ENCODE data around the gene SLC38A1. TPM values are rescaled to one million over a fixed set of nuclear protein-coding genes. Genes with fewer than 3 reads are reported as not detected.

The SLC38A1 gene
- total RNA-seq, 1 donor from 2014 or later, result 157 TPM

DNA sequence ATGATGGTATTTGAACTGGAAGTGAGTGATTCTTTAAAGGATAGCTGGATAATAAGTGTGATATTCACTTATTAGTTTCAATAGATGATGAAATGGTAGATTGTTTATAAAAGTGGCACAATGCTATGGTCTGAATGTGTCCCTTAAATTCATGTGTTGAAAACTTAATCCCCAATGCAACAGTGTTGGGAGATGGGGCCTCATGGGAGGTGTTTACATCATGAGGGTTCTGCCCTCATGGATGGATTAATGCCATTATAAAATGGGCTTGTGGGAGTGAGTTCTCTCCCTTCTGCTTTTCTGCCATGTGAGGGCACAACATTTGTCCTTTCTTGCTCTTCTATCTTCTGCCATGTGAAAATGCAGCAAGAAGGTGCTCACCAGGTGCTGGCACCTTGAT is 134.0 kb downstream of the SLC38A1 start:
- no peak for DNase-seq (ENCODE audit: low read depth in 2 of 2)

DNA sequence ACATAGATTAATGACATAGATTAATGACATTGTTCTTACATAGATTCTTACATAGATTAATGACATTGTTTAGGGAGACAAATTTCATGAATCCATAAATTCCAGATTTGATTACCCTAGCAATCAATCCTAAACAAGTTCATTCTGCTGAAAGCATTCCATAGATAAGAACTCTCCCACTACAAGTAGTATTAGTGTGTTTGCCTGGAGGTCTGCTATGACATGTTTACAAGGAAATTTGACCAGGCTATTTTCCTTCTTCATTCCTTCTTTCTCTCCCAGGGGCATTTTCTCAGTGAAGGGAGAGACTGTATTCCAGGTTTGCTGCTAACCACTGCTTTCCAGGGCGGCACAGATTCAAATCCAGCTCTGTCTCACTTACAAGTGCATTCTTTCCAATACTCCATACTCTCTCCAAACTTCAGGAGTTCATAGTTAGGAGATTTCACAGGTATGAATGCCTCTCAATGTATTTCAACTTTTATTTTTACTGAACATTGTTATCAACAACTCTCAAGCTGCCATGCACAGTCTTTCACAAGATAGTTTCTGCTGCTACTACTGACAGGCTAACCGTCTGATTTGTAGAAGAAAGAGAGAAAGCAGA is 134.5 kb downstream of the SLC38A1 start:
- DNase-seq (ENCODE audit: low read depth in 2 of 2), result no peak

DNA sequence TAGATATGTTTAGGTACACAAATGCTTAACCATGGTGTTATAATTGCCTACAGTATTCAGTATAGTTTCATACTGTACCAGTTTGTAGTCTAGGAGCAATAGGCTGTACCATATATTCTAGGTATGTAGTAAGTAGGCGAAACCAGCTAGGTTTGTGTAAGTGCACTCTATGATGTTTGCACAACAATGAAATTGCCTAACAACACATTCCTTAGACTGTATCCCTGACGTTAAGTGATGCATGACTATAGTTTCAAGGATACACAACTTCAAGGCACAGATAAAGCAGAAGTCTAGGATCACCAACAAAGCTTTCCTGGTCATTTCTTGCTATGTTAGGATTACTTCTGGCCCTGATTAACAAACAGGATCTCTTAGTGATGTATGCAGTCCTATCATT is 135.1 kb downstream of the SLC38A1 start:
- DNase-seq (ENCODE audit: low read depth in 2 of 2), result no peak

Other genes with a start within 250 kb of the SLC38A1 start
- 331 and 546 TPM in 2 replicates for gene SLC38A2, start 103.7 kb upstream of the SLC38A1 start, total RNA-seq

All from lung microvascular endothelial cell (primary cell).